Astrocyte (in vitro differentiated cells and primary cell): ENCODE data around the gene CELF5. TPM values are rescaled to one million over a fixed set of nuclear protein-coding genes. Genes with fewer than 3 reads are reported as not detected.

Source experiments
- DNase-seq: peaks from one replicate; pipeline ENCODE4 v3.0.0-alpha.2; 2010; ENCODE audit warnings: low read depth
- FAIRE-seq: peaks from 2 replicates; lab custom pipeline; 2011; peaks lifted over from hg19 to GRCh38; lab: Jason Lieb, UNC
- H2AFZ ChIP-seq: 2 replicates; pipeline ENCODE4 v1.6.0; 2012; ENCODE audit warnings: low read depth, low read length, inconsistent platforms
- H3K27ac ChIP-seq: 2 replicates; pipeline ENCODE4 v1.5.1; 2011; ENCODE audit warnings: low read depth, low read length, inconsistent platforms
- H3K27me3 ChIP-seq: 2 replicates; pipeline ENCODE4 v1.6.0; 2011; ENCODE audit warnings: low read length, inconsistent platforms; ENCODE audit not compliant: insufficient read depth
- H3K36me3 ChIP-seq: 2 replicates; pipeline ENCODE4 v1.5.1; 2011; ENCODE audit warnings: low read length, inconsistent platforms; ENCODE audit not compliant: insufficient read depth
- H3K4me1 ChIP-seq: 2 replicates; pipeline ENCODE4 v1.5.1; 2011; ENCODE audit warnings: low read length, inconsistent platforms; ENCODE audit not compliant: insufficient read depth
- H3K4me2 ChIP-seq: 2 replicates; pipeline ENCODE4 v1.6.0; 2012; ENCODE audit warnings: low read length, inconsistent platforms
- H3K4me3 ChIP-seq: 2 replicates; pipeline ENCODE4 v1.5.1; 2011; ENCODE audit warnings: low read depth, mild to moderate bottlenecking, low read length, inconsistent platforms; ENCODE audit not compliant: insufficient read depth
- H3K79me2 ChIP-seq: 2 replicates; pipeline ENCODE4 v1.6.0; 2012; ENCODE audit warnings: mild to moderate bottlenecking, low read length, inconsistent platforms; ENCODE audit not compliant: insufficient read depth
- H3K9ac ChIP-seq: 2 replicates; pipeline ENCODE4 v1.6.0; 2012; ENCODE audit warnings: mild to moderate bottlenecking, low read length, inconsistent platforms
- H3K9me3 ChIP-seq: 2 replicates; pipeline ENCODE4 v1.5.1; 2012; ENCODE audit warnings: low read depth, mild to moderate bottlenecking, low read length, inconsistent platforms; ENCODE audit not compliant: insufficient read depth
- H4K20me1 ChIP-seq: 2 replicates; pipeline ENCODE4 v1.6.0; 2012; ENCODE audit warnings: low read length, inconsistent platforms; ENCODE audit not compliant: insufficient read depth
- H3K27ac Mint-ChIP-seq: one replicate; pipeline ENCODE4 v1.8.0; 2021; ENCODE audit warnings: mild to moderate bottlenecking, mixed read lengths; ENCODE audit not compliant: unreplicated experiment
- H3K27me3 Mint-ChIP-seq: one replicate; pipeline ENCODE4 v1.8.0; 2021; ENCODE audit warnings: low read depth, mixed read lengths; ENCODE audit not compliant: unreplicated experiment
- H3K36me3 Mint-ChIP-seq: one replicate; pipeline ENCODE4 v1.8.0; 2021; ENCODE audit warnings: low read depth, mixed read lengths; ENCODE audit not compliant: unreplicated experiment
- H3K4me1 Mint-ChIP-seq: one replicate; pipeline ENCODE4 v1.8.0; 2021; ENCODE audit warnings: low read depth, mixed read lengths; ENCODE audit not compliant: unreplicated experiment
- H3K4me3 Mint-ChIP-seq: one replicate; pipeline ENCODE4 v1.8.0; 2021; ENCODE audit warnings: mild to moderate bottlenecking, moderate library complexity, mixed read lengths; ENCODE audit not compliant: unreplicated experiment
- H3K9me3 Mint-ChIP-seq: one replicate; pipeline ENCODE4 v1.8.0; 2021; ENCODE audit warnings: mild to moderate bottlenecking, mixed read lengths; ENCODE audit not compliant: unreplicated experiment
- EZH2 ChIP-seq: IDR thresholded peaks from 2 replicates; pipeline ENCODE4 v1.6.1; 2012; ENCODE audit warnings: mild to moderate bottlenecking, low read length, inconsistent platforms; ENCODE audit not compliant: insufficient read depth
- total RNA-seq: library from RNA; stranded (reverse); gene quantifications from 2 replicates; pipeline ENCODE4 v1.2.1, GENCODE V29; 2021
- TF ChIP-seq, protein P1 (sequence below): IDR thresholded peaks from 2 replicates; pipeline ENCODE4 v1.5.1; 2011; ENCODE audit warnings: low read depth, mild to moderate bottlenecking, inconsistent platforms, low read length, moderate library complexity; ENCODE audit not compliant: insufficient read depth

CELF5 gene
- total RNA-seq, 1 donor from 2014 or later = 1.2 TPM

DNA sequence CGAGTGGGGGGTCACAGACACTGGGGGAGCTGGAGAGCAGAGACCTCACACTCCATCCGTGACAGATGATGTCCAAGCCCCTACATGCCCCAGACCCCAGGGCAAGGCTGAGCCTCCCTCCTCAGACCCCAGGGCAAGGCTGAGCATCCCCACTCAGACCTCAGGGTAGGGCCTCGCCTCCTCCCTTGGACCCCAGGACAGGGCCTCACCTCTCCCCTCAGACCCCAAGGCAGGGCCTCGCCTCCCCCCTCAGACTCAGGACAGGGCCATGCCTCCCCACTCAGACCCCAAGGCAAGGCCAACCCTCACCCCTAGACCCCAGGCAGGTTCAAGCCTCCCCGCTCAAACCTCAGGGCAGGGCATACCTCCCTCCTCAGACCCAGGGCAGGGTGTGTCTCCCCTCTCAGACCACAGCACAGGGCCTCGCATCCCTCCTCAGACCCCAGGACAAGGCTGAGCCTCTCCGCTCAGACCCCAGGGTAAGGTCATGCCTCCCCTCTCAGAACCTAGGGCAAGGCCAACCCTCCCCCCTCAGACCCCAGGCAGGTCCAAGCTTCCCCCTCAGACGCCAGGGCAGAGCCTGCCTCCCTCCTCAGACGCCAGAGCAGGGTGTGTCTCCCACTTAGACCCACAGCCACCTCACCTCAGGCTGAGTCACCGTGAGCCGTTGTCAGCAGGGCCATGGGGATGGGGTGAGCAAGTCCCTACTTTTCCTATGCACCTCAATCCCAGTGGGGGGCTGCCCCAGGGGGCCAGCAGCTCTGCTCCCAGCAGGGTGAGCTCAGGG, 47.6 kb upstream of the CELF5 start:
- Histone ChIP-seq H3K9ac (no peak overlapping the region), H3K4me1 (peaks cover 9% of the 10 kb centered on the region), H3K27ac (peak overlapping the region; percentile 25), H4K20me1 (no peaks in the 10 kb centered on the region), H2AFZ (peak overlapping the region; percentile 8), H3K79me2 (no peaks in the 10 kb centered on the region), H3K4me3 (no peak overlapping the region), H3K27me3 (no peaks in the 10 kb centered on the region), H3K36me3 (no peaks in the 10 kb centered on the region), H3K4me2 (peak overlapping the region; percentile 28), H3K9me3 (no peaks in the 10 kb centered on the region)
- H3K27ac Mint-ChIP-seq = peak overlapping the region; percentile 53
- DNase-seq = peak; percentile 63
- TF ChIP-seq EZH2 = no peak
- TF ChIP-seq, protein P1, sequence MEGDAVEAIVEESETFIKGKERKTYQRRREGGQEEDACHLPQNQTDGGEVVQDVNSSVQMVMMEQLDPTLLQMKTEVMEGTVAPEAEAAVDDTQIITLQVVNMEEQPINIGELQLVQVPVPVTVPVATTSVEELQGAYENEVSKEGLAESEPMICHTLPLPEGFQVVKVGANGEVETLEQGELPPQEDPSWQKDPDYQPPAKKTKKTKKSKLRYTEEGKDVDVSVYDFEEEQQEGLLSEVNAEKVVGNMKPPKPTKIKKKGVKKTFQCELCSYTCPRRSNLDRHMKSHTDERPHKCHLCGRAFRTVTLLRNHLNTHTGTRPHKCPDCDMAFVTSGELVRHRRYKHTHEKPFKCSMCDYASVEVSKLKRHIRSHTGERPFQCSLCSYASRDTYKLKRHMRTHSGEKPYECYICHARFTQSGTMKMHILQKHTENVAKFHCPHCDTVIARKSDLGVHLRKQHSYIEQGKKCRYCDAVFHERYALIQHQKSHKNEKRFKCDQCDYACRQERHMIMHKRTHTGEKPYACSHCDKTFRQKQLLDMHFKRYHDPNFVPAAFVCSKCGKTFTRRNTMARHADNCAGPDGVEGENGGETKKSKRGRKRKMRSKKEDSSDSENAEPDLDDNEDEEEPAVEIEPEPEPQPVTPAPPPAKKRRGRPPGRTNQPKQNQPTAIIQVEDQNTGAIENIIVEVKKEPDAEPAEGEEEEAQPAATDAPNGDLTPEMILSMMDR = no peak
- no peaks in the 10 kb centered on the region for H3K9me3 Mint-ChIP-seq
- H3K4me3 Mint-ChIP-seq = no peak overlapping the region
- peaks cover 1% of the 10 kb centered on the region for H3K27me3 Mint-ChIP-seq
- no peaks in the 10 kb centered on the region for H3K36me3 Mint-ChIP-seq
- no peaks in the 10 kb centered on the region for H3K4me1 Mint-ChIP-seq
- no peak for FAIRE-seq

DNA sequence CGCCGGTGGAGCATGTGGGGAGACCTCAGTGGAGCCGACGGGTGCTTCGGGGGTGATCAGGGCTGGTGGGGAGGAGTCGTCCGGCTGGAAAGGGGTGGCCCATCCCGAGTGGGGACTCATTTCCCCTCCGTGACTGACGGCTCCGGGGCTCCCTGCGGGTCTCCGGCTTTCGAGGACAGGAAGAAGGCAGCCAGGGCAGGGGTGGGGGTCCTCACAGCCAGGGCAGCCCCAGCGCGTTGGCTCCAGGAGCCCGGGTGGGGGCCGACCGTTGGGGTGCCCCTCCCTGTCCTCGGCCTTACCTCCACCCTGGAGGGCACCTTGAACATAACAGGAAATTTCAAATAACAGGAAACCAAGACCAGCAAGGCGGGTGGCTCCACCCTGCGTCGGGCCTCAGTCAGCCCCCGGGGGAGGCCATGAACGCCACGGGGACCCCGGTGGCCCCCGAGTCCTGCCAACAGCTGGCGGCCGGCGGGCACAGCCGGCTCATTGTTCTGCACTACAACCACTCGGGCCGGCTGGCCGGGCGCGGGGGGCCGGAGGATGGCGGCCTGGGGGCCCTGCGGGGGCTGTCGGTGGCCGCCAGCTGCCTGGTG, 46.0 kb upstream of the CELF5 start, which contains the start of gene S1PR4:
S1PR4 (plus strand) TSS at position 393 of the 596 bp plus-strand sequence; CDS start at position 417, 24 bp downstream.
- Histone ChIP-seq H3K9me3 (no peaks in the 10 kb centered on the region), H3K4me1 (peaks cover 9% of the 10 kb centered on the region), H3K9ac (no peak within 1 kb of the TSS), H3K4me2 (no peak within 1 kb of the TSS), H3K79me2 (no peaks in the 10 kb centered on the region), H3K4me3 (no peak within 1 kb of the TSS), H3K36me3 (no peaks in the 10 kb centered on the region), H2AFZ (no peak within 1 kb of the TSS), H3K27ac (no peak within 1 kb of the TSS), H4K20me1 (no peaks in the 10 kb centered on the region), H3K27me3 (no peaks in the 10 kb centered on the region)
- no peak within 1 kb of the TSS for H3K4me3 Mint-ChIP-seq
- H3K27me3 Mint-ChIP-seq = no peaks in the 10 kb centered on the region
- no peak within 1 kb of the TSS for H3K27ac Mint-ChIP-seq
- H3K9me3 Mint-ChIP-seq = no peaks in the 10 kb centered on the region
- H3K4me1 Mint-ChIP-seq = no peaks in the 10 kb centered on the region
- FAIRE-seq = no peak
- H3K36me3 Mint-ChIP-seq = no peaks in the 10 kb centered on the region
- no peak for TF ChIP-seq EZH2
- TF ChIP-seq, protein P1 = no peak
- DNase-seq = no peak
